NT2/D1 (cell line): ENCODE measurements around the gene DGAT2.

Experiments
- YY1 ChIP-seq: IDR thresholded peaks from 2 replicates; pipeline ENCODE4 v1.6.1; 2011; ENCODE audit not compliant: insufficient read length, insufficient read depth
- ZNF274 ChIP-seq: IDR thresholded peaks from 2 replicates; pipeline ENCODE4 v1.6.1; 2011; ENCODE audit warnings: mild to moderate bottlenecking, low read depth, low read length

GRCh38 chr11:75735181-75735845, 33.3 kb upstream of the DGAT2 start:
- TF ChIP-seq YY1, result no peak
- no peak for TF ChIP-seq ZNF274
